H9 (cell line): ENCODE measurements around the gene PLCL1. TPM values are rescaled to one million over a fixed set of nuclear protein-coding genes. Genes with fewer than 3 reads are reported as not detected.

Source experiments
- DNase-seq: peaks from one replicate; pipeline ENCODE4 v3.0.0-alpha.2; 2017
- H2AFZ ChIP-seq: one replicate; pipeline ENCODE4 v1.6.1; 2013; ENCODE audit warnings: mild to moderate bottlenecking, low read length, control low read depth, moderate library complexity
- H2AK5ac ChIP-seq: 2 replicates; pipeline ENCODE4 v1.6.1; 2013; ENCODE audit warnings: low read length, control low read depth, mixed read lengths; ENCODE audit not compliant: insufficient read length
- H2BK120ac ChIP-seq: one replicate; pipeline ENCODE4 v1.6.1; 2013; ENCODE audit warnings: low read depth, mild to moderate bottlenecking, low read length, control low read depth, inconsistent platforms; ENCODE audit not compliant: poor library complexity, severe bottlenecking
- H2BK12ac ChIP-seq: 2 replicates; pipeline ENCODE4 v1.6.1; 2013; ENCODE audit warnings: low read length, control low read depth, mixed read lengths, low read depth; ENCODE audit not compliant: insufficient read length
- H2BK15ac ChIP-seq: 2 replicates; pipeline ENCODE4 v1.6.1; 2013; ENCODE audit warnings: low read depth, low read length, control low read depth
- H2BK20ac ChIP-seq: one replicate; pipeline ENCODE4 v1.6.1; 2013; ENCODE audit warnings: low read depth, mild to moderate bottlenecking, low read length, control low read depth, inconsistent platforms; ENCODE audit not compliant: poor library complexity, severe bottlenecking
- H2BK5ac ChIP-seq: 2 replicates; pipeline ENCODE4 v1.6.1; 2013; ENCODE audit warnings: low read length, control low read depth, mixed read lengths; ENCODE audit not compliant: insufficient read length
- H3K14ac ChIP-seq: 2 replicates; pipeline ENCODE4 v1.6.1; 2013; ENCODE audit warnings: low read length, control low read depth; ENCODE audit not compliant: insufficient read depth
- H3K18ac ChIP-seq: 2 replicates; pipeline ENCODE4 v1.6.1; 2013; ENCODE audit warnings: low read depth, mild to moderate bottlenecking, mixed read lengths, low read length, control low read depth; ENCODE audit not compliant: insufficient read length
- H3K23ac ChIP-seq: 2 replicates; pipeline ENCODE4 v1.6.1; 2013; ENCODE audit warnings: low read length, control low read depth, mixed read lengths, low read depth; ENCODE audit not compliant: insufficient read length
- H3K23me2 ChIP-seq: 2 replicates; pipeline ENCODE4 v1.6.1; 2013; ENCODE audit warnings: low read depth, mild to moderate bottlenecking, mixed read lengths, low read length, control low read depth; ENCODE audit not compliant: insufficient read length, poor library complexity, severe bottlenecking
- H3K27ac ChIP-seq: 2 replicates; pipeline ENCODE4 v1.5.1; 2013; ENCODE audit warnings: low read length, control low read depth, mixed read lengths, low read depth; ENCODE audit not compliant: insufficient read length
- H3K27me3 ChIP-seq: 2 replicates; pipeline ENCODE4 v1.6.1; 2013; ENCODE audit warnings: low read length, control low read depth, inconsistent platforms; ENCODE audit not compliant: insufficient read depth
- H3K4ac ChIP-seq: 2 replicates; pipeline ENCODE4 v1.6.1; 2013; ENCODE audit warnings: low read depth, mild to moderate bottlenecking, control low read depth, inconsistent platforms, low read length, moderate library complexity
- H3K4me1 ChIP-seq: 2 replicates; pipeline ENCODE4 v1.6.1; 2013; ENCODE audit warnings: low read length, control low read depth, inconsistent platforms; ENCODE audit not compliant: insufficient read depth
- H3K4me2 ChIP-seq: 2 replicates; pipeline ENCODE4 v1.6.1; 2013; ENCODE audit warnings: low read length, control low read depth, mixed read lengths; ENCODE audit not compliant: insufficient read length, insufficient read depth
- H3K56ac ChIP-seq: 2 replicates; pipeline ENCODE4 v1.6.1; 2013; ENCODE audit warnings: low read depth, mild to moderate bottlenecking, mixed read lengths, low read length, control low read depth; ENCODE audit not compliant: insufficient read length
- H3K79me1 ChIP-seq: 2 replicates; pipeline ENCODE4 v1.6.1; 2013; ENCODE audit warnings: low read depth, mild to moderate bottlenecking, moderate library complexity, low read length, control low read depth, inconsistent platforms; ENCODE audit not compliant: insufficient read depth, poor library complexity, severe bottlenecking
- H3K79me2 ChIP-seq: 2 replicates; pipeline ENCODE4 v1.6.1; 2013; ENCODE audit warnings: low read length, control low read depth, inconsistent platforms; ENCODE audit not compliant: insufficient read depth
- H3K9ac ChIP-seq: 2 replicates; pipeline ENCODE4 v1.6.1; 2013; ENCODE audit warnings: low read length, control low read depth, mixed read lengths; ENCODE audit not compliant: insufficient read length; ENCODE audit errors: extremely low read depth
- H3K9me3 ChIP-seq: one replicate; pipeline ENCODE4 v1.6.1; 2013; ENCODE audit warnings: low read depth, low read length, inconsistent platforms; ENCODE audit not compliant: control insufficient read depth
- H3T11ph ChIP-seq: one replicate; pipeline ENCODE4 v1.6.1; 2013; ENCODE audit warnings: mild to moderate bottlenecking, low read length, control low read depth, inconsistent platforms
- H4K20me1 ChIP-seq: one replicate; pipeline ENCODE4 v1.6.1; 2013; ENCODE audit not compliant: control insufficient read depth, insufficient read length, insufficient read depth
- H4K5ac ChIP-seq: 2 replicates; pipeline ENCODE4 v1.6.1; 2013; ENCODE audit warnings: low read depth, mild to moderate bottlenecking, mixed read lengths, low read length, control low read depth; ENCODE audit not compliant: insufficient read length
- H4K8ac ChIP-seq: replicated peaks from 2 replicates; pipeline ENCODE4 v1.6.1; 2013; ENCODE audit warnings: low read length, control low read depth, mixed read lengths, low read depth; ENCODE audit not compliant: insufficient read length
- H4K91ac ChIP-seq: 2 replicates; pipeline ENCODE4 v1.6.1; 2013; ENCODE audit warnings: low read depth, mild to moderate bottlenecking, moderate library complexity, mixed read lengths, low read length, control low read depth; ENCODE audit not compliant: insufficient read length
- H3K27ac Mint-ChIP-seq, 3 experiments: 2 replicates in 2 of 3; 3 replicates in 1 of 3; pipeline ENCODE4 v1.8.0; 2020 to 2021; ENCODE audit warnings: mixed read lengths in 3 of 3, mild to moderate bottlenecking in 1 of 3, moderate library complexity in 1 of 3
- H3K27me3 Mint-ChIP-seq: 2 replicates; pipeline ENCODE4 v1.8.0; 2021; ENCODE audit warnings: low read depth, mild to moderate bottlenecking, moderate library complexity, mixed read lengths
- H3K36me3 Mint-ChIP-seq, 3 experiments: 2 replicates in 2 of 3; 3 replicates in 1 of 3; pipeline ENCODE4 v1.8.0; 2020 to 2021; ENCODE audit warnings: low read depth in 3 of 3, mixed read lengths in 3 of 3; ENCODE audit not compliant: insufficient read depth in 1 of 3
- H3K4me1 Mint-ChIP-seq, 2 experiments: 2 replicates each; pipeline ENCODE4 v1.8.0; 2020; ENCODE audit warnings: mixed read lengths in 2 of 2
- H3K4me3 Mint-ChIP-seq, 2 experiments: 2 replicates in 1 of 2; 3 replicates in 1 of 2; pipeline ENCODE4 v1.8.0; 2020 to 2021; ENCODE audit warnings: mild to moderate bottlenecking in 2 of 2, mixed read lengths in 2 of 2, moderate library complexity in 1 of 2
- H3K9me3 Mint-ChIP-seq, 2 experiments: 2 replicates in 1 of 2; 3 replicates in 1 of 2; pipeline ENCODE4 v1.8.0; 2020; ENCODE audit warnings: mild to moderate bottlenecking in 2 of 2, mixed read lengths in 2 of 2, moderate library complexity in 1 of 2
- WGBS: extraction: QIAGEN DNeasy Blood & Tissue Kit; methylation state at CpG from one replicate; pipeline ENCODE4 v1.1.7; 2013; ENCODE audit warnings: missing lambda C conversion rate, low lambda C conversion rate, mixed read lengths; ENCODE audit not compliant: insufficient read length; ENCODE audit errors: extremely low coverage; 5-methylcytosine and 5-hydroxymethylcytosine counted together
- total RNA-seq: library from RNA; stranded (reverse); gene quantifications from 2 replicates; pipeline ENCODE4 v1.2.1, GENCODE V29; 2021
- TF ChIP-seq, protein P1 (sequence below): fragments of 200-600 bp; sonication (generic); conservative IDR thresholded peaks from 3 replicates; pipeline ENCODE4 v1.8.0; 2021; ENCODE audit warnings: antibody characterized with exemption, mild to moderate bottlenecking

PLCL1 gene
- total RNA-seq, 1 experiment from 2014 or later, result 0.04 TPM

GRCh38 chr2:198101688-198102087 lies 297.3 kb downstream of the PLCL1 start:
- H3K56ac ChIP-seq, result no peak overlapping the region
- no peak overlapping the region for H2BK15ac ChIP-seq
- no peak overlapping the region for H2BK120ac ChIP-seq
- H3K4me1 ChIP-seq, result no peaks in the 10 kb centered on the region
- no peak overlapping the region for H3K14ac ChIP-seq
- no peaks in the 10 kb centered on the region for H3K79me2 ChIP-seq
- no peaks in the 10 kb centered on the region for H4K20me1 ChIP-seq
- no peak for DNase-seq
- Mint-ChIP-seq H3K9me3 (0 out of 5 replicates have a peak, but pooled peaks cover 0 to 3% of the 10 kb centered on the region in 2 experiments), H3K36me3 (no peaks in the 10 kb centered on the region), H3K4me1 (peaks cover 5 to 7% of the 10 kb centered on the region in 2 experiments), H3K27me3 (no peaks in the 10 kb centered on the region), H3K27ac (no peak overlapping the region), H3K4me3 (no peak overlapping the region)
- H4K5ac ChIP-seq, result no peak overlapping the region
- no peak overlapping the region for H3K23ac ChIP-seq
- H3K79me1 ChIP-seq, result no peaks in the 10 kb centered on the region
- no peak overlapping the region for H3K9ac ChIP-seq
- no peak overlapping the region for H3T11ph ChIP-seq
- H4K8ac ChIP-seq, result no peak overlapping the region
- no peaks in the 10 kb centered on the region for H3K23me2 ChIP-seq
- no peak overlapping the region for H2BK5ac ChIP-seq
- H3K27me3 ChIP-seq, result no peaks in the 10 kb centered on the region
- TF ChIP-seq, protein P1, sequence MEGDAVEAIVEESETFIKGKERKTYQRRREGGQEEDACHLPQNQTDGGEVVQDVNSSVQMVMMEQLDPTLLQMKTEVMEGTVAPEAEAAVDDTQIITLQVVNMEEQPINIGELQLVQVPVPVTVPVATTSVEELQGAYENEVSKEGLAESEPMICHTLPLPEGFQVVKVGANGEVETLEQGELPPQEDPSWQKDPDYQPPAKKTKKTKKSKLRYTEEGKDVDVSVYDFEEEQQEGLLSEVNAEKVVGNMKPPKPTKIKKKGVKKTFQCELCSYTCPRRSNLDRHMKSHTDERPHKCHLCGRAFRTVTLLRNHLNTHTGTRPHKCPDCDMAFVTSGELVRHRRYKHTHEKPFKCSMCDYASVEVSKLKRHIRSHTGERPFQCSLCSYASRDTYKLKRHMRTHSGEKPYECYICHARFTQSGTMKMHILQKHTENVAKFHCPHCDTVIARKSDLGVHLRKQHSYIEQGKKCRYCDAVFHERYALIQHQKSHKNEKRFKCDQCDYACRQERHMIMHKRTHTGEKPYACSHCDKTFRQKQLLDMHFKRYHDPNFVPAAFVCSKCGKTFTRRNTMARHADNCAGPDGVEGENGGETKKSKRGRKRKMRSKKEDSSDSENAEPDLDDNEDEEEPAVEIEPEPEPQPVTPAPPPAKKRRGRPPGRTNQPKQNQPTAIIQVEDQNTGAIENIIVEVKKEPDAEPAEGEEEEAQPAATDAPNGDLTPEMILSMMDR, result no peak
- H2BK12ac ChIP-seq, result no peak overlapping the region
- no peaks in the 10 kb centered on the region for H3K9me3 ChIP-seq
- WGBS, result no CpG with 5 or more reads among the region's 3 CpGs
- no peak overlapping the region for H3K18ac ChIP-seq
- H2AFZ ChIP-seq, result no peak overlapping the region
- H3K27ac ChIP-seq, result no peak overlapping the region
- no peak overlapping the region for H2BK20ac ChIP-seq
- no peak overlapping the region for H3K4me2 ChIP-seq
- H3K4ac ChIP-seq, result no peak overlapping the region
- no peak overlapping the region for H2AK5ac ChIP-seq
- no peak overlapping the region for H4K91ac ChIP-seq
